DMS53 treated with DMSO at 0.1 percent for 48 hours (cell line): ENCODE results near the gene RRP7A.
"Not testable (repeated sequence)": the region's sequence is repeated elsewhere in the genome, so short reads cannot be mapped to it uniquely, and the experiment has no call there.

Experiments used
- DNase-seq: peaks from one replicate; lab custom pipeline; 2025; ENCODE audit not compliant: unreplicated experiment; lab: John Stamatoyannopoulos, UW

Gene RRP7A

DNA sequence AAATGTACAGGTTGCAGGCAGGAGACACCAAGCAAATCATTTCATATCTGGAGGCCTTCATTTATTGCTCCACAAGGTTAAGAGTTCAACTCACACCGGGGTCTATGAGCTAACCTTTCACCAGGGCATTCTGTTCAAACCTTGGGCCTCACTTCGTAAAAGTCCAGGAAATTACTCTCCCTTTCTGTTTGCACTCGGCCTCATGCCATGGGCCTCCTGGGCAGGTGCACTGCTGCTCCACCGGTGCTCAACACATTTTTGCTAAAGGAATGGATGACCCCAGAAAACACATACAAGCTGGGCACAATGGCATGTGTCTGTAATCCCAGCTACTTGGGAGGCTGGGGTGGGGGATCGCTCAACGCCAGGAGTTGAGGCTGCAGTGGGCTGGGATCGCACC is 16.6 kb upstream of the RRP7A start:
- DNase-seq, result no peak

- not testable (repeated sequence) for DNase-seq
These were observed 15.6 kb upstream of the RRP7A start for GRCh38 chr22:42535082-42535731.

- DNase-seq, result no peak
These were observed 14.0 kb upstream of the RRP7A start for GRCh38 chr22:42533638-42533977.

DNA sequence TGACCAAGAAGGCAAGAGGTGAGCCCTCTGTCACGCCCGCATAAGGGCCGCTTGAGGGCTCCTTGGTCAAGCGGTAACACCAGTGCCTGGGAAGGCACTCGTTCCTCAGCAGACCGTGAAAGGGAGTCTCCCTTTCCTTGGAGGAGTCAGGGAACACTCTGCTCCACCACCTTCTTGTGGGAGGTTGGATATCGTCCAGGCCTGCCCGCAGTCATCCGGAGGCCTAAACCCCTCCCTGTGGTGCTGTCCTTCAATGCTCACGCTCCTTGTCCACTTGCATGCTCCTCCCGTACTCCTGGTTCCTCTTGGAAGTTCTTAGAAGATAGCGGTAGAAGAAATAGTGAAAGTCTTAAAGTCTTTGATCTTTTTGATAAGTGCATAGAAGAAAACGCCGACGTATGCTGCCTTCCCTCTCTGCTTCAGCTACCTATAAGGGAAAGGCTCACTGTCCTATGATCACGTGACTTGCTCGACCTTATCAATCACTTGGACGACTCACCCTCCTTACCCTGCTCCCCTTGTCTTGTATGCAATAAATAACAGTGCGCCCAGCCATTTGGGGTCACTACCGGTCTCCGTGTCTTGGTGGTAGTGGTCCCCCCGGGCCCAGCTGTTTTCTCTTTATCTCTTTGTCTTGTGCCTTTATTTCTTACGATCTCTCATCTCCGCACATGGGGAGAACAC is 11.9 kb upstream of the RRP7A start:
- DNase-seq, result not testable (repeated sequence)

- not testable (repeated sequence) for DNase-seq
These were observed 9.8 kb upstream of the RRP7A start for GRCh38 chr22:42529435-42529834.

DNA sequence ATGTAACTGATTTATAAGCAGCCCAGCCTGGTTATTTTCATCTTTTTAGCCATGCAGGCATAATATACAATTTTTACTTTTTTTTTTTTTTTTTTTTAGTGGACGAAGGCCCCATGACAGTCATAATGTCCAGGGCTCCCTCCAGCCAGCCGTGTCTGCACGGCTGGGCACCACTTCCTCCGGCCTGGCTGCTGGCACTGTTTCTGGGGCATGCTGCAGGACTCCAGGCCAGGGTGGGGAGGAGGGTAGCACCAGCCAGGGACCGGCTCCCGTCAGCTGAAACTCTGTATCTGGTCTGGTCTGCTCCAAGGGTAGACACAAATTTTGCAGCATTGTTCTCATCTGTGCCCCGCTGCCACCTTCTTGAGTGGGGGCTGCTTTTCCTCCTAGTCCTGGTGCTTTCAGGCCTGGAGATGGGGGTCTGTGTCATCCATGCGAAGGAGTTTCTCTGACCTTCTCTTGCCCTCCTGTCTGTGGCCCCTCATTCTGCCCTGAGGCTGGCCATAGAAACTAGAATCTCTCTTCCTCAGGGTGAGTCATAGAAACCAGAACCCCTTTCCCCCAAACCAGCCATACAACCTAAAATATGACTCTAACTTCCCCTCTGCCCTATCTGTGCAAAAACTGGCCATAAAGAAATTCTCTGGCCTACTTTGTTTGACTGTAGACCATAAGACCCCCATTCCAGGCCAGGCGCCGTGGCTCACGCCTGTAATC is 9.2 kb upstream of the RRP7A start:
- DNase-seq, result no peak

GRCh38 chr22:42522546-42522945 is 3.0 kb upstream of the RRP7A start:
- no peak for DNase-seq

GRCh38 chr22:42521228-42521546 is 1.6 kb upstream of the RRP7A start:
- DNase-seq, result no peak

DNA sequence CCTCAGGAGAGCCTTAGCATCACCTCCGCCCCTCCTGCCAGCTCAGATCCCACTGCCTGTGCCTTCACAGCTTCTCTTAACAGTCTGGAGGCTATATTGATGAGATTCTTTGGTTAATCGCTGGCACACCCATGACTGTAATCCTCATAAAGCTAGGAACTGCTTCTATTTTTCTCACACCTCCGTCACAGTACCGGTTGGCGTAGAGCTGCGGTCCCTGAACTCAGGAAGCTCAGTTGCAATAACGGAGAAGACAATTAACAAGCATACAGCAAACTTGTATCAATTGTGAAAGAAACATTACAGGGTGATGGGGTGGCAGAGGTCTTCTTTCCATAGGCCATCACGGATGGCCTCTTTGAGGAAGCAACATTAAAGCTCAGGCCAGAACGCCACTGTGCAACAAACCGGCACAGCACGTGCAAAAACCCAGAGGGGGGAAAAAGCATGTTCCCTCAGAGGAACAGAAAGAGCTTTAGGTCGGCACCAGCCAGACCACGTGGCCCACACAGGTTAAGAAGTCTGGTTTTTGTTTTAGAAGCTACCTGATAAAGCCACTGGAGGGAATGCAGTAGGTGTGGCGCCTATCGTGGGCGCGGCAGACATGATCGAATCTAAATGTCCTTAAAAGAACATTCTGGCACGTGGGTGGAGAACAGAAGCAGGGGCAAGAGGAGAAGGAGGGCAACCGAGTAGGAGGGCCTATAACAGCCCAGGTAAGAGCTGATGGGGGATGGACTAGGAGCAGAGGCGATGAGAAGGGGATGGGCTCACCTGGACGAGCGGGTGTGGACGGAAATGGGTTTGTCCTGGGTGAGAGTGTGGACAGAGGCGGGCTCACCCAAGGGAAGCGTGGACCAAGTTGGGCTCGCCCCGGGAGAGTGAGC is 715 bp downstream of the RRP7A start:
- not testable (repeated sequence) for DNase-seq

DNA sequence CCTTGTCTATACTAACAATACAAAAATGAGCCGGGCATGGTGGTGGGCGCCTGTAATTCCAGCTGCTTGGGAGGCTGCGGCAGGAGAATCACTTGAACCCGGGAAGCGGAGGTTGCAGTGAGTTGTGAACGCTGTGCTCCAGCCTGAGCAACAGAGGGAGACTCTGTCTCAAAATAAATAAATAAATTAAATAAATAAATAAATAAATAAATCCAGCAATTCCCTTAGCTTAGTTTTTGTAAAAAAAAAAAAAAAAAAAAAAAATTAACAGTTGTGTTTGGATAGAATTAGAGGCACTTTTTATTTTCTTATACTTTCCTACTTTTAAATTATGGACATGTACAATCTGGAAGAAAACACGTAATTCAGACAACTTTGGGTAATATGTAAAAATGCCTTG is 2.5 kb downstream of the RRP7A start:
- not testable (repeated sequence) for DNase-seq

- no peak for DNase-seq
These were observed 3.7 kb downstream of the RRP7A start for GRCh38 chr22:42515896-42516295.

- DNase-seq, result not testable (repeated sequence)
These were observed 4.3 kb downstream of the RRP7A start for GRCh38 chr22:42515304-42515703.

DNA sequence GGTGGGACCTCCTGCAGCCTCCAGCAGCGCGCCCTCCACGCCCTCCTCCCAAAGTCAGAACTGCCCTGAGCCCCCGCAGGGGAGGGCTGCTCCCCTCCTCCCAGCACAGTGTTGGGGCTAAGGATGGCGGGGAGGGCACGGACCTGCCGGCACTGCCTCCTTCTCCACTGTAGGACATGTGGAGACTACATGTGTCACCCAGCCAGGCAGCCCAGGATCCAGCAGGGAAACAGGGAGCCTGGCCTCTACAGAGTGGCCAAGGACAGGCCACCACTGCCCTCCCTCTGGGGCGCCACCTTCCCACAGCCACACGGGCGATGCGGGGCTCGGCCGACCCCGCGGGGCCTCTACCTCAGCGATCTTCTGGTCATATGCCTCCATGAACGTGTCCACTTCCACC is 5.3 kb downstream of the RRP7A start:
- DNase-seq, result not testable (repeated sequence)

DNA sequence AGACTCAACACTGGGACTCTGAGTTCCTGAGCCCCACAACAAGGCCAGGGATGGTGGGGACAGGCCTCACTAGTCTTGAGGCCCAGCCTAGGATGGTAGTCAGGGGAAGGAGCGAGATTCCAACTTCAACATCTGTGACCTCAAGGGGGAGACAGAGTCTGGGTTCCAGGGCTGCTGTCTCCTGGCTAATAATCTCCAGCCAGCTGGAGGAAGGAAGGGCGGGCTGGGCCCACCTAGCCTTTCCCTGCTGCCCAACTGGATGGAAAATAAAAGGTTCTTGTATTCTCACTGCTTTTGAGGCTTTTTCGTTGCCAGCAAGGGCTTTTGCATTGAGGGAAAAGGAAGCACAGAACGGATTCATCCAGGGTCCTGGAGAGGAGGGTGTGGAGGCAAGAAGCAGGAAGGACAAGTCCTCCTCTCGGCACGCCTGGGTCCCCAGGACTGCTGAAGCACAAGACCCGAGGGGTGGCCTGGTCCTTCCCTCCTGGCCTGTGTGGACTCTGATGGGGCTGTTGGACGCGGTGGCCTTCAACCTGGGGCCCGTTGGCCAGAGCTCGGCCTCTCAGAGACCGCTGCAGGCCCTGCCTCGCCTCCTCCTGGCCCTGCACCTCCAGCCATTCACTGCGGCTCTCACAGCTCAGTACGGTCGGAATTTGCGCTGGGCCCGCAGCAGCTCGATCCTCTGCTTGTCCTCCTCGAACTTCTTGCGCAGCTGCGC is 7.2 kb downstream of the RRP7A start:
- DNase-seq, result not testable (repeated sequence)

DNA sequence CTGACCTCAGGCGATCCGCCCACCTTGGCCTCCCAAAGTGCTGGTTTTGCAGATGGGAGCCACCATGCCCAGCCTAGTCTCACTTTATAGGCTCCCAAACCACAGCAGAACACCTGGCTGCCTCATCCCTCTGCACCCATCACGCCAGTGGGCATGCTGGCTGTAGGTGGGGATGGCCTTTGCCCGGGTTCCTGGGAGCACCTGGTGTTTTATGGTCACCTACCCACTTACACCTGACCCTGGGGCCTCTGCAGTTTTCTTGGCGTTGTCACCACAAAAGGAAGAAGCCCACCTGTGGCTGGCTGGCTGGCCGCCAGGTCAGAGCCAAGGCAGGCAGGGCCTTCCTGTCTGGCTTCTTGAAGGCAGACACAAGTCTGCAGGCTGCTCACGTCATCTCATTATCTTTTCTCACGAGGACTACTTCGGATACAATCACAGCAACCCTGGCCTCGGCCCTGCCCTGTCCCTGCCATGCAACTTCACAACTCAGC is 8.2 kb downstream of the RRP7A start:
- no peak for DNase-seq

GRCh38 chr22:42509548-42509947 is 10.0 kb downstream of the RRP7A start:
- DNase-seq, result no peak

DNA sequence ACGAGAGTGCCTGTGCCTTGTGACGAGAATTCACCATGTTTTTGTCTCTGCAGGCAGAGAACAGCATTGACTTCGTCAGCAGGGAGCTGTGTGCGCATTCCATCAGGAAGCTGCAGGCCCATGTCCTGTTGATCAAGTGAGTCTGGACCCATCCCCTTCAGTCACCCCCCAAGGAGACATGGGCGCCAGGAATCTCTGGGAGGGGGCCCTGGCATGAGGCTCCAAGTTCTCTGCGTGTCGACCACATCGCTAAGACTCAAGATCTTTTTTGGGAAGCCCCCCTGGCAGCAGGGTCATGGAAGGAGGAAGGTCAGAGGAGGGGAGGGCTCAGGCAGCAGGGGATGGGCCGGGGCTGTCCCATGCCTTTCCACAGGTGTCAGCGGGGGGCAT is 10.6 kb downstream of the RRP7A start:
- not testable (repeated sequence) for DNase-seq

- not testable (repeated sequence) for DNase-seq
These were observed 11.1 kb downstream of the RRP7A start for GRCh38 chr22:42508327-42508974.

- no peak for DNase-seq
These were observed 18.8 kb downstream of the RRP7A start for GRCh38 chr22:42500836-42501179.

GRCh38 chr22:42500161-42500835 is 19.3 kb downstream of the RRP7A start:
- no peak for DNase-seq
